ENCODE results near the gene TBC1D1.

The TBC1D1 gene

GRCh38 chr4:38114386-38115150 lies 223.7 kb downstream of the TBC1D1 start:
- TF ChIP-seq, protein P1, sequence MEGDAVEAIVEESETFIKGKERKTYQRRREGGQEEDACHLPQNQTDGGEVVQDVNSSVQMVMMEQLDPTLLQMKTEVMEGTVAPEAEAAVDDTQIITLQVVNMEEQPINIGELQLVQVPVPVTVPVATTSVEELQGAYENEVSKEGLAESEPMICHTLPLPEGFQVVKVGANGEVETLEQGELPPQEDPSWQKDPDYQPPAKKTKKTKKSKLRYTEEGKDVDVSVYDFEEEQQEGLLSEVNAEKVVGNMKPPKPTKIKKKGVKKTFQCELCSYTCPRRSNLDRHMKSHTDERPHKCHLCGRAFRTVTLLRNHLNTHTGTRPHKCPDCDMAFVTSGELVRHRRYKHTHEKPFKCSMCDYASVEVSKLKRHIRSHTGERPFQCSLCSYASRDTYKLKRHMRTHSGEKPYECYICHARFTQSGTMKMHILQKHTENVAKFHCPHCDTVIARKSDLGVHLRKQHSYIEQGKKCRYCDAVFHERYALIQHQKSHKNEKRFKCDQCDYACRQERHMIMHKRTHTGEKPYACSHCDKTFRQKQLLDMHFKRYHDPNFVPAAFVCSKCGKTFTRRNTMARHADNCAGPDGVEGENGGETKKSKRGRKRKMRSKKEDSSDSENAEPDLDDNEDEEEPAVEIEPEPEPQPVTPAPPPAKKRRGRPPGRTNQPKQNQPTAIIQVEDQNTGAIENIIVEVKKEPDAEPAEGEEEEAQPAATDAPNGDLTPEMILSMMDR (IDR thresholded peaks at IDR 0.05) = no peak
- no peak overlapping the region for H3K4me2 ChIP-seq (ENCODE audit: low read length)
- H3K9ac ChIP-seq = no peak overlapping the region
- no peak overlapping the region for H3K4me3 ChIP-seq (ENCODE audit: low read depth, low read length)
- no peaks in the 10 kb centered on the region for H3K79me2 ChIP-seq
- H2AFZ ChIP-seq = no peak overlapping the region
- H3K9me3 ChIP-seq (ENCODE audit: control insufficient read depth, low read length) = no peaks in the 10 kb centered on the region
- H3K27ac ChIP-seq = no peak overlapping the region
- no peaks in the 10 kb centered on the region for H3K36me3 ChIP-seq (ENCODE audit: control insufficient read depth, insufficient read depth, low read length)
- H3K27me3 ChIP-seq (ENCODE audit: control insufficient read depth, insufficient read depth, low read length) = no peaks in the 10 kb centered on the region
- no peaks in the 10 kb centered on the region for H3K4me1 ChIP-seq

- Histone ChIP-seq H3K79me2 (no peaks in the 10 kb centered on the region), H3K27ac (no peak overlapping the region)
Measured at GRCh38 chr4:38115601-38116000, 224.7 kb downstream of the TBC1D1 start.

DNA sequence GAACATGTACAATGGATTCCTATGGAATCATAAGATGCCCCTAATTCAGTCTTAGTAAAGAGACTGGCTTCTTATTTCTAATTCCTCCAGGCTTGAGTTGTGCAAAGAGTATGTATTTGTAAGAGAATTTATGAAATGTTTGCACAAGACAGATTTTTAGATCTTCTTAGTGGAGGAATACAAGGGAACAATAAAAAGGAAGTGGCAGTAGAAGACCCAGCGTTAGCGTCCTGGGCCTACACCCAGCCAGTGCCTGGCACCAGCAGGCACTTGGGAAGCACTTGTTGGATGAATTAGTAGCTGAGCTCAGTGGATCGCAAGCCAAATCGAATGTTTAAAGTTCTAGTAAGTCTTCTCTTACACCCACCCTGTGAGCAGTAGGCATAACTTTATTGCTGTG lies 226.7 kb downstream of the TBC1D1 start:
- no peaks in the 10 kb centered on the region for H3K9me3 ChIP-seq (ENCODE audit: control insufficient read depth, low read length)
- H3K9ac ChIP-seq = no peak overlapping the region
- TF ChIP-seq, protein P1 (IDR thresholded peaks at IDR 0.05) = no peak
- H3K27me3 ChIP-seq (ENCODE audit: control insufficient read depth, insufficient read depth, low read length) = no peaks in the 10 kb centered on the region
- H3K4me3 ChIP-seq (ENCODE audit: low read depth, low read length) = no peak overlapping the region
- no peaks in the 10 kb centered on the region for H3K4me1 ChIP-seq
- no peak overlapping the region for H2AFZ ChIP-seq
- no peak overlapping the region for H3K4me2 ChIP-seq (ENCODE audit: low read length)
- H3K79me2 ChIP-seq = no peaks in the 10 kb centered on the region
- H3K36me3 ChIP-seq (ENCODE audit: control insufficient read depth, insufficient read depth, low read length) = no peaks in the 10 kb centered on the region
- H3K27ac ChIP-seq = no peak overlapping the region

More at GRCh38 chr4:38115601-38116000, 224.7 kb downstream of the TBC1D1 start:
- TF ChIP-seq, protein P1 (IDR thresholded peaks at IDR 0.05) = no peak
- Histone ChIP-seq H3K4me3 (ENCODE audit: low read depth, low read length) (no peak overlapping the region), H3K27me3 (ENCODE audit: control insufficient read depth, insufficient read depth, low read length) (no peaks in the 10 kb centered on the region), H3K4me1 (no peaks in the 10 kb centered on the region), H3K4me2 (ENCODE audit: low read length) (no peak overlapping the region), H3K36me3 (ENCODE audit: control insufficient read depth, insufficient read depth, low read length) (no peaks in the 10 kb centered on the region), H2AFZ (no peak overlapping the region), H3K9ac (no peak overlapping the region), H3K9me3 (ENCODE audit: control insufficient read depth, low read length) (no peaks in the 10 kb centered on the region)

DNA sequence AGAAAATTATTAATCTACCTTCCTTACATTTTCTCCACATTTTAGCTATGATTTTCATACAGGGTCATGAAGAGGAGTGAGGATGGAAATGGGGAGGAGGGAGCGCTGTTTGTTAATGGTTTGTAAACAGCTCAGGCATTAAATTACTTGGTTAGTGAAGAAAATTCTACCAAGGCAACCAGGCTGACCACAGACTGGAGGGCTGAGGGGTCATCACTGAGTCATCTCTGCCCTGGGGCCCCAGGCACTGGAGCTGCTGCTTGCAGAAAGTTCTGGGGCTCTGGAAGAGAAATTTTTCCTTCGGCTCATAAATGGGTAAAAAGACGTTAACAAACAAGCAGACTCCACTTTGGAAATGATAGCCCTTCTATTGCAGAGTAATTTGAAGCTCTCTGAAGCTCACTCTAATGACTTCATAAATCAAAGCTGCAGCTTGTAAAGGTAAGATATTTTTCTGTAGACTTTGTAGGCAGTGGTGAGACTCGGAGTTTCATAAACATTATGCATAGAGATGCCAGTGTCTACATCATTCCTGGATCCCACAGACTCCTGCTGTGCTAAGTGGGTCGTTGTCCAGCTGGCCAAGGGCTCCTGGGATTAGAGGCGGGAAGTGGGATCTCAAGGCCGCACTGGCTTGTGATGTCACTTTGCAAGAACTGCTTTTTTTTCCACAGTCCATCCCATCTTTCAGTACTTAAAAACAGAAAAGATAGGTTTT lies 228.9 kb downstream of the TBC1D1 start:
- no peaks in the 10 kb centered on the region for H3K4me1 ChIP-seq
- no peaks in the 10 kb centered on the region for H3K36me3 ChIP-seq (ENCODE audit: control insufficient read depth, insufficient read depth, low read length)
- no peak overlapping the region for H3K4me3 ChIP-seq (ENCODE audit: low read depth, low read length)
- TF ChIP-seq, protein P1 (IDR thresholded peaks at IDR 0.05) = no peak
- no peak overlapping the region for H2AFZ ChIP-seq
- no peaks in the 10 kb centered on the region for H3K79me2 ChIP-seq
- no peak overlapping the region for H3K9ac ChIP-seq
- H3K27me3 ChIP-seq (ENCODE audit: control insufficient read depth, insufficient read depth, low read length) = no peaks in the 10 kb centered on the region
- H3K27ac ChIP-seq = no peak overlapping the region
- H3K9me3 ChIP-seq (ENCODE audit: control insufficient read depth, low read length) = no peaks in the 10 kb centered on the region
- H3K4me2 ChIP-seq (ENCODE audit: low read length) = no peak overlapping the region

All from parathyroid adenoma (tissue), 2 donors.